ENCODE results near the gene ABTB1.

The ABTB1 gene

GRCh38 chr3:127690823-127691452 is 18.2 kb downstream of the ABTB1 start:
- Histone ChIP-seq H2AK5ac (ENCODE audit: low read length, severe bottlenecking) (peak overlapping the region; percentile 62), H4K8ac (ENCODE audit: low read length) (peak overlapping the region; percentile 87), H3K4me3 (ENCODE audit: insufficient read depth in 1 of 2, low read depth in 1 of 2, low read length in 2 of 2) (no peak overlapping the region), H2BK5ac (ENCODE audit: low read depth, low read length, poor library complexity, severe bottlenecking) (peak overlapping the region; percentile 63), H3K14ac (ENCODE audit: low read length in 2 of 2) (peak overlapping the region in 1 of 2 experiments; percentile 28), H3K18ac (ENCODE audit: low read depth in 1 of 2, low read length in 2 of 2) (peak overlapping the region; percentile 35 to 71), H3K23ac (ENCODE audit: low read length in 2 of 2) (no peak overlapping the region), H3K36me3 (ENCODE audit: control insufficient read depth in 1 of 2, insufficient read depth in 2 of 2, low read depth in 1 of 2, low read length in 2 of 2) (peaks cover 41 to 45% of the 10 kb centered on the region in 2 experiments), H3K9ac (ENCODE audit: low read length) (peak overlapping the region; percentile 59), H4K91ac (ENCODE audit: low read length) (peak overlapping the region; percentile 89), H3K4me1 (ENCODE audit: control insufficient read depth, insufficient read depth, low read depth, low read length) (peaks cover 54% of the 10 kb centered on the region), H2BK120ac (ENCODE audit: low read depth, low read length) (no peak overlapping the region), H3K4me2 (ENCODE audit: low read length, poor library complexity, severe bottlenecking) (no peak overlapping the region), H3K79me1 (replicated peaks; ENCODE audit: low read length, poor library complexity, severe bottlenecking) (peaks cover 16% of the 10 kb centered on the region), H3K4ac (ENCODE audit: low read depth in 1 of 2, low read length in 2 of 2) (peak overlapping the region; percentile 33 to 73), H3K9me3 (ENCODE audit: control insufficient read depth, low read length) (no peaks in the 10 kb centered on the region), H2AFZ (ENCODE audit: low read depth, low read length) (no peak overlapping the region), H2BK15ac (ENCODE audit: low read depth, poor library complexity, severe bottlenecking) (peak overlapping the region; percentile 70), H3K27me3 (ENCODE audit: control insufficient read depth in 1 of 2, insufficient read depth in 1 of 2, low read length in 2 of 2) (no peaks in the 10 kb centered on the region), H2BK12ac (ENCODE audit: low read length in 2 of 2) (peak overlapping the region in 1 of 2 experiments; percentile 57), H3K27ac (ENCODE audit: low read length, poor library complexity, severe bottlenecking) (peak overlapping the region; percentile 47)
- 81% methylated on average over 4 of the region's 4 CpGs for WGBS
- peak; percentile 76 for DNase-seq

- Histone ChIP-seq H2AK5ac (ENCODE audit: low read length, severe bottlenecking) (no peak overlapping the region), H2BK120ac (ENCODE audit: low read depth, low read length) (no peak overlapping the region), H4K8ac (ENCODE audit: low read length) (no peak overlapping the region), H3K9me3 (ENCODE audit: control insufficient read depth, low read length) (no peaks in the 10 kb centered on the region), H3K14ac (ENCODE audit: low read length in 2 of 2) (no peak overlapping the region), H3K4me3 (ENCODE audit: insufficient read depth in 1 of 2, low read depth in 1 of 2, low read length in 2 of 2) (no peak overlapping the region), H3K27ac (ENCODE audit: low read length, poor library complexity, severe bottlenecking) (peak overlapping the region; percentile 47), H3K4me2 (ENCODE audit: low read length, poor library complexity, severe bottlenecking) (no peak overlapping the region), H3K4ac (ENCODE audit: low read depth in 1 of 2, low read length in 2 of 2) (no peak overlapping the region), H3K9ac (ENCODE audit: low read length) (peak overlapping the region; percentile 59), H3K27me3 (ENCODE audit: control insufficient read depth in 1 of 2, insufficient read depth in 1 of 2, low read length in 2 of 2) (no peaks in the 10 kb centered on the region), H3K23ac (ENCODE audit: low read length in 2 of 2) (no peak overlapping the region), H3K18ac (ENCODE audit: low read depth in 1 of 2, low read length in 2 of 2) (peak overlapping the region; percentile 34 to 35), H3K4me1 (ENCODE audit: control insufficient read depth, insufficient read depth, low read depth, low read length) (peaks cover 56% of the 10 kb centered on the region), H3K36me3 (ENCODE audit: control insufficient read depth in 1 of 2, insufficient read depth in 2 of 2, low read depth in 1 of 2, low read length in 2 of 2) (peaks cover 41 to 45% of the 10 kb centered on the region in 2 experiments), H2BK15ac (ENCODE audit: low read depth, poor library complexity, severe bottlenecking) (peak overlapping the region; percentile 32), H2AFZ (ENCODE audit: low read depth, low read length) (no peak overlapping the region), H4K91ac (ENCODE audit: low read length) (no peak overlapping the region), H2BK5ac (ENCODE audit: low read depth, low read length, poor library complexity, severe bottlenecking) (peak overlapping the region; percentile 63), H2BK12ac (ENCODE audit: low read length in 2 of 2) (peak overlapping the region in 1 of 2 experiments; percentile 40), H3K79me1 (replicated peaks; ENCODE audit: low read length, poor library complexity, severe bottlenecking) (peaks cover 16% of the 10 kb centered on the region)
- WGBS: 89% methylated on average over 8 of the region's 8 CpGs
- no peak for DNase-seq
Observed at GRCh38 chr3:127691489-127691888, 18.7 kb downstream of the ABTB1 start.

DNA sequence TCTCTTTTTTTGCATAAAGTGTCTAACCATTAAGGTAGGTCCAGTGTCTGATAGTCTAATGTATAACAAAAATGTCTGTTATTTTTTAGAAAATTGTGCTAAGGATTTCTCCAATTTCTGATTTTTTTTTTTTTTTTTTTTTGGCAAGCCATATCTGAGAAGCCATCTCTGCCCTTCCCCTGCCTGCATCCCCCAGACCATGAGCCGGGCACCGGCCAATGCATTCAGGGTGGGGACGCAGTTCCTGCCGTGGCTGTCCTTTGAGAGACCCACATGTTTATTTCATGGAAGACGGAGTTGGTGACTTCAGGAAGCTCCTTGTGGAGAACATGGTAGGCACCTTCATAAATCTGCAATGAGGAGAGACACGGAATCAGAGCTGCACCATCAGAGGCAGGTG is 19.2 kb downstream of the ABTB1 start:
- H3K14ac ChIP-seq (ENCODE audit: low read length in 2 of 2): no peak overlapping the region
- no peak overlapping the region for H2BK120ac ChIP-seq (ENCODE audit: low read depth, low read length)
- no peak overlapping the region for H2BK5ac ChIP-seq (ENCODE audit: low read depth, low read length, poor library complexity, severe bottlenecking)
- no peak overlapping the region for H3K4ac ChIP-seq (ENCODE audit: low read depth in 1 of 2, low read length in 2 of 2)
- H3K27ac ChIP-seq (ENCODE audit: low read length, poor library complexity, severe bottlenecking): peak overlapping the region; percentile 47
- H2BK12ac ChIP-seq (ENCODE audit: low read length in 2 of 2): no peak overlapping the region
- WGBS: 85% methylated on average over 3 of the region's 6 CpGs
- no peak overlapping the region for H4K91ac ChIP-seq (ENCODE audit: low read length)
- H4K8ac ChIP-seq (ENCODE audit: low read length): no peak overlapping the region
- peaks cover 16% of the 10 kb centered on the region for H3K79me1 ChIP-seq (replicated peaks; ENCODE audit: low read length, poor library complexity, severe bottlenecking)
- peaks cover 41 to 45% of the 10 kb centered on the region in 2 experiments for H3K36me3 ChIP-seq (ENCODE audit: control insufficient read depth in 1 of 2, insufficient read depth in 2 of 2, low read depth in 1 of 2, low read length in 2 of 2)
- peak overlapping the region; percentile 36 for H2AK5ac ChIP-seq (ENCODE audit: low read length, severe bottlenecking)
- peaks cover 60% of the 10 kb centered on the region for H3K4me1 ChIP-seq (ENCODE audit: control insufficient read depth, insufficient read depth, low read depth, low read length)
- peak overlapping the region; percentile 59 for H3K9ac ChIP-seq (ENCODE audit: low read length)
- no peak overlapping the region for H3K4me3 ChIP-seq (ENCODE audit: insufficient read depth in 1 of 2, low read depth in 1 of 2, low read length in 2 of 2)
- no peak overlapping the region for H2AFZ ChIP-seq (ENCODE audit: low read depth, low read length)
- no peak overlapping the region for H3K23ac ChIP-seq (ENCODE audit: low read length in 2 of 2)
- H2BK15ac ChIP-seq (ENCODE audit: low read depth, poor library complexity, severe bottlenecking): no peak overlapping the region
- DNase-seq: no peak
- no peak overlapping the region for H3K4me2 ChIP-seq (ENCODE audit: low read length, poor library complexity, severe bottlenecking)
- H3K27me3 ChIP-seq (ENCODE audit: control insufficient read depth in 1 of 2, insufficient read depth in 1 of 2, low read length in 2 of 2): no peaks in the 10 kb centered on the region
- no peak overlapping the region for H3K18ac ChIP-seq (ENCODE audit: low read depth in 1 of 2, low read length in 2 of 2)
- no peaks in the 10 kb centered on the region for H3K9me3 ChIP-seq (ENCODE audit: control insufficient read depth, low read length)

GRCh38 chr3:127692501-127693335 is 20.0 kb downstream of the ABTB1 start:
- Histone ChIP-seq H2BK12ac (ENCODE audit: low read length in 2 of 2) (no peak overlapping the region), H3K4ac (ENCODE audit: low read depth in 1 of 2, low read length in 2 of 2) (no peak overlapping the region), H3K4me1 (ENCODE audit: control insufficient read depth, insufficient read depth, low read depth, low read length) (peaks cover 67% of the 10 kb centered on the region), H4K91ac (ENCODE audit: low read length) (no peak overlapping the region), H3K14ac (ENCODE audit: low read length in 2 of 2) (no peak overlapping the region), H3K9ac (ENCODE audit: low read length) (no peak overlapping the region), H3K4me3 (ENCODE audit: insufficient read depth in 1 of 2, low read depth in 1 of 2, low read length in 2 of 2) (peak overlapping the region in 1 of 2 experiments; percentile 18), H3K27ac (ENCODE audit: low read length, poor library complexity, severe bottlenecking) (no peak overlapping the region), H3K36me3 (ENCODE audit: control insufficient read depth in 1 of 2, insufficient read depth in 2 of 2, low read depth in 1 of 2, low read length in 2 of 2) (peaks cover 41 to 47% of the 10 kb centered on the region in 2 experiments), H2BK120ac (ENCODE audit: low read depth, low read length) (no peak overlapping the region), H3K9me3 (ENCODE audit: control insufficient read depth, low read length) (no peaks in the 10 kb centered on the region), H3K79me1 (replicated peaks; ENCODE audit: low read length, poor library complexity, severe bottlenecking) (peaks cover 16% of the 10 kb centered on the region), H4K8ac (ENCODE audit: low read length) (peak overlapping the region; percentile 48), H3K23ac (ENCODE audit: low read length in 2 of 2) (no peak overlapping the region), H2BK5ac (ENCODE audit: low read depth, low read length, poor library complexity, severe bottlenecking) (no peak overlapping the region), H2AK5ac (ENCODE audit: low read length, severe bottlenecking) (peak overlapping the region; percentile 50), H2AFZ (ENCODE audit: low read depth, low read length) (no peak overlapping the region), H2BK15ac (ENCODE audit: low read depth, poor library complexity, severe bottlenecking) (peak overlapping the region; percentile 65), H3K18ac (ENCODE audit: low read depth in 1 of 2, low read length in 2 of 2) (no peak overlapping the region), H3K4me2 (ENCODE audit: low read length, poor library complexity, severe bottlenecking) (no peak overlapping the region), H3K27me3 (ENCODE audit: control insufficient read depth in 1 of 2, insufficient read depth in 1 of 2, low read length in 2 of 2) (no peaks in the 10 kb centered on the region)
- 93% methylated on average over 21 of the region's 21 CpGs for WGBS
- no peak for DNase-seq
